GM12872 (cell line): Measurements from ENCODE around the gene HMGCLL1.

Experiments used
- TF ChIP-seq, protein P1 (sequence below): IDR thresholded peaks from 3 replicates; pipeline ENCODE4 v1.5.1; 2011; ENCODE audit warnings: low read depth, mild to moderate bottlenecking, low read length, moderate library complexity; ENCODE audit not compliant: insufficient read depth

The HMGCLL1 gene

DNA sequence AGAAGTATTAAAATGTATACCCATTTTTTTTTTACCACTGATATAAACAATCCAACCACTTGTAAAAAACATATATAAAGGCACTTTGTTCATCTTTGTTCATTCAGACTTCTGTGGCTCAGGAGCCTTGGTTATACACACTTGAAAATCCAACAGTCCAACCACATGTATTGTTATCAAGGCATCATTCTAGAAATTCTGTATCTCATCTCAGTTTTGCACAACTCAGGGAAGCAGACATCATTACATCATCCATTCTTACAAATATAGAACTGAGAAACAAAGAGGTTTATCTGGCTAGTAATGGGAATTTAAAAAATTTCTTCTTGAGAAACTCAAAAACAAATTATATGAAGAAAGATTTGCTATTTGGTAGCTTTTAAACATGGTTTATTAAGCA, 88.1 kb downstream of the HMGCLL1 start:
- TF ChIP-seq, protein P1, sequence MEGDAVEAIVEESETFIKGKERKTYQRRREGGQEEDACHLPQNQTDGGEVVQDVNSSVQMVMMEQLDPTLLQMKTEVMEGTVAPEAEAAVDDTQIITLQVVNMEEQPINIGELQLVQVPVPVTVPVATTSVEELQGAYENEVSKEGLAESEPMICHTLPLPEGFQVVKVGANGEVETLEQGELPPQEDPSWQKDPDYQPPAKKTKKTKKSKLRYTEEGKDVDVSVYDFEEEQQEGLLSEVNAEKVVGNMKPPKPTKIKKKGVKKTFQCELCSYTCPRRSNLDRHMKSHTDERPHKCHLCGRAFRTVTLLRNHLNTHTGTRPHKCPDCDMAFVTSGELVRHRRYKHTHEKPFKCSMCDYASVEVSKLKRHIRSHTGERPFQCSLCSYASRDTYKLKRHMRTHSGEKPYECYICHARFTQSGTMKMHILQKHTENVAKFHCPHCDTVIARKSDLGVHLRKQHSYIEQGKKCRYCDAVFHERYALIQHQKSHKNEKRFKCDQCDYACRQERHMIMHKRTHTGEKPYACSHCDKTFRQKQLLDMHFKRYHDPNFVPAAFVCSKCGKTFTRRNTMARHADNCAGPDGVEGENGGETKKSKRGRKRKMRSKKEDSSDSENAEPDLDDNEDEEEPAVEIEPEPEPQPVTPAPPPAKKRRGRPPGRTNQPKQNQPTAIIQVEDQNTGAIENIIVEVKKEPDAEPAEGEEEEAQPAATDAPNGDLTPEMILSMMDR = no peak

DNA sequence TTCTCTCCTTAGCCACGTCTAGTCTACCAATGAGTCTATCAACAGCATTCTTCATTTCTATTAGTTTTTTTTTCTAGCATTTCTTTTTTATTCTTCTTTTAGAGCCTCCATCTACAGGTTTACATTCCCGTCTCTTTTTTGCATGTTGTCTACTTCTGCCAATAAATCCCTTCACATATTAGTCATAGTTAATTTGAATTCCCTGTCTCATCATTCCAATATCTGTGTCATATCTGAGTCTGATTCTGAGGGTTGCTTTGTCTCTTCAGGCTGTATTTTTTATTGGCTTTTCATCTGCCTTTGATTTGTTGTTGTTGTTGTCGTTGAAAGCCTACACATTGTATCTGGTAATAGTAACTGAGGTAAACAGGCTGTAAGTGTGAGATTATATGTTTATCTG, 104.6 kb downstream of the HMGCLL1 start:
- TF ChIP-seq, protein P1 = no peak

DNA sequence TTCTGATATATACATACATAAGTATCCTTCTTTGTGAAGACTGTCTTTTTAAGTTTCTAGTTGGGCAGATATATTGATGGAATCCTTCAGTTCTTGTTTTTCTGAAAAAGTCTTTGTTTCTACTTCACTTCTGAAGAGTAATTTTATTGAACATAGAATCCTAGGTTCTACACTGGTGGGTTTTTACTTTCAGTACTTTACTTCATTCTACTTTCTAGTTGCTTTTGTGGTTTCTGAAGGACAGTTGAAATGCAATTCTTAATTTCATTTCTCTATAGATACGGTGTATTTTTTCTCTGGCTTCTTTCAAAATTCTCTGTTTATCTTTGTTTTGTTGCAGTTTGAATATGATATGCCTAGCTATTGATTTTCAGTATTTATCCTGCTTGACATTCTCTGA, 105.3 kb downstream of the HMGCLL1 start:
- TF ChIP-seq, protein P1 = no peak

DNA sequence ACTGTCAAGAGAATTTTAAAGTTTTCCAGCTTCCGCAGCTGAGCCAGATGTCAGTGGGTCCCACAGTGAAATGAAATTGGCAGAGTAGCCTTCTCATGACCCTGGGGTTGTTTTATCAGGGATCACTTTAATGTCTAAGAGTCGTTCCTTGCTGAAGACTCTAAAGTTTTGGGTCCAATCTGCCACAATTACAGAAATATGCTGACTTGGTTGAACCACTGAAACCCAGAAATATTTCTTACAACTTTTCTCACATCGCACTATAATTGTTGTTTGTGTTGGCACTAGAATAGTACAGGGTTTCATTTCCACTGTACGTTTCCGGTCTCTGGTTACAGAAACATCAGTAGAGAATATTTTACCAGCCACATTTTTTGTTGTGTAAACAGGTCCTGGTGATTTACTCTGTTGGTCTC, 109.0 kb downstream of the HMGCLL1 start:
- TF ChIP-seq, protein P1 = no peak

DNA sequence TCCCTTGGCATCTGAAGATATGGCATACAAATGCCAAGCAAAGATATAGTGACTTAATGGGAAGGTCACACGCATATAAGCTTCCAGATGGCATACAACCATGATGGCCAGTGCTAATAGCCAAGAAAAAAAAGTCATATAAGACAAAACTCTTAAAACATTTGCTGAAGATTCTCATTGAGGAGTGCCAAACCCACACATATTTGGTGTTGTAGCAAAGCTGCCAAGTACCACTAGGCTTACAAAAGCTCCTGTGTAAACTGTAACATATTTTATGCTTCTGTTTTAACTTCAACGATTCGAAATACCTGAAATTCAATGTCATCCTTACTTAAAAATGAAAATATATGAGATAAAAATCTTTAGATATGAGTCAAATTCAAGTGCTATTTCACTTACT, 123.0 kb downstream of the HMGCLL1 start:
- TF ChIP-seq, protein P1 = no peak

DNA sequence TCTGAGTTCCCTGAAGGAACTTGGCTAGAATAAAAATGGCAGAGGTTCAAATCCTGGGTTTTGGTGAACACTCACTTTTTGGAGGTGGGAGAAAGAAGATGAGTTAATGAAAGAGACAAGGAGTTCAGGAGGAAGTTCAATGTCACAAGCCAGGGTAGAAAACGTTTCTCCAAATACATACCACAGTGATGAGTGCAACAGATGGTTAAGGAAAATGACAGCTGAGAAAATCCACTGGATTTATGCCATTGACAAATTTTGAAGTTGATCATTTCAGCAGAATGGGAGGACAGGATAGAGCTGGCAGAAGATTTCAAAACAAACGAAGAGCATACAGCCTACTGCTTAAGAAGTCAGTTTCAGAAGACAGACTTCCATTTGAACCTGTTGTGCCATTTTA, 129.0 kb downstream of the HMGCLL1 start:
- TF ChIP-seq, protein P1 = no peak

DNA sequence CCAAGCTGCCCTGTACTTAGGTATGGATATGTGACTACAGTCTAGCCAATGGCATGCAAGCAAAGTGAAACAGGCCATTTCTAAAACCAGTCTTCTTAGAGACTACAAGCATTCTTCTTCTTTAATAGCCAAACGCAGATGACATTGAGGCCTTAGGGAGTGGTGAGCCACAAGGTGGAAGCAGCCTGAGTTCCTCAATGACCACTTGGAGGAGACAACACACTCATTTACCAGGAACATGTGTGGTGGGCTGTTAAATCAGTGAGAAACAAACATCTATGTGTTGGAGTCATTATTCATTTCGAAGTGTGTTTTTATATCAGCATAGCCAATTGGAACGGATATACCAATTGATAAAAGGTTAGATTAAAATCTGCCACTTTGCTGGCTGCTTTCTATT, 129.8 kb downstream of the HMGCLL1 start:
- TF ChIP-seq, protein P1 = no peak

DNA sequence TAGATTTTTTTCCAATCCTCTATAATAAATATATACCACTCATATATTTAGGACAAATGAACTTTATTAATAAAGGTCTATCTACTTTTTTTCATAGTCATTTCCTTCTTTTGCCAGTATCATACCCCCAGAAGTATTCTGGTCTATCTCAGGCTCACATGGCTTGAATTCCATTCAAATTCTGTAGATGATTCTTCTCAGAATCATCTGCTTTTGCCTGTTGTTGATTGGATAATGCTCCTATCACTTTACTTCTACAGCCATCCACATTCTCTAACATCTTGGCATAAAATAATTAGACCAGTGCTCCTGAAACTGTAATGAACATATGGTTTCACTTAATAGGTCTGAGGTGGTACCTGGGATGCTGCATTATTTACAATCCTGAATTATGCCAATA, 130.5 kb downstream of the HMGCLL1 start:
- TF ChIP-seq, protein P1 = no peak
